GM12878 (cell line): ENCODE data around the gene DGKI. TPM values are rescaled to one million over a fixed set of nuclear protein-coding genes. Genes with fewer than 3 reads are reported as not detected.

Experiments used
- ATAC-seq: fragments of 200-7000 bp; cut with Tn5 transposase; 3 replicates; pipeline ENCODE4 v1.9.1; 2020; ENCODE audit warnings: mild to moderate bottlenecking, moderate library complexity
- BruUV-seq: library from RNA; stranded (reverse); fragments of 400-500 nt; replicated peaks from 2 replicates; lab custom pipeline; 2021; lab: Mats Ljungman, UMichigan
- CTCF ChIA-PET: fragments of 300-600 bp; sonication (Branson Sonifier 250); formaldehyde crosslinking; extraction: SDS; loops from one replicate; lab custom pipeline; 2021; ENCODE audit warnings: inconsistent platforms; lab: Yijun Ruan, JAX
- POLR2A ChIA-PET: fragments of 350-600 bp; formaldehyde crosslinking; extraction: SDS; loops from one replicate; lab custom pipeline; 2021; ENCODE audit warnings: inconsistent platforms; lab: Charles Lee
- RAD21 ChIA-PET: fragments of 300-600 bp; sonication (Branson Sonifier 250); formaldehyde crosslinking; loops from one replicate; lab custom pipeline; 2023; ENCODE audit warnings: antibody characterized with exemption; ENCODE audit not compliant: unreplicated experiment; lab: Charles Lee
- SMC1A ChIA-PET: fragments of 300-600 bp; sonication (Branson Sonifier 250); formaldehyde crosslinking; loops from one replicate; lab custom pipeline; 2023; ENCODE audit not compliant: unreplicated experiment, uncharacterized antibody; lab: Charles Lee
- DNase-seq: peaks from one replicate; pipeline ENCODE4 v3.0.0-alpha.2; 2011; ENCODE audit warnings: low read depth, low spot score
- FAIRE-seq: peaks from 3 replicates; lab custom pipeline; 2011; peaks lifted over from hg19 to GRCh38; lab: Jason Lieb, UNC
- H2AFZ ChIP-seq: 2 replicates; pipeline ENCODE4 v1.6.0; 2011; ENCODE audit warnings: low read depth, low read length, control low read depth; ENCODE audit not compliant: control insufficient read depth
- H3K27ac ChIP-seq: 2 replicates; pipeline ENCODE4 v1.5.1; 2011; ENCODE audit warnings: control low read depth; ENCODE audit not compliant: control insufficient read depth, insufficient read depth
- H3K27me3 ChIP-seq, 2 experiments: replicated peaks in 1 of 2; 2 replicates each; pipeline versions ENCODE4 v1.6.0 to v1.6.1; 2011; ENCODE audit warnings: low read length in 1 of 2; ENCODE audit not compliant: control insufficient read depth in 2 of 2, insufficient read depth in 2 of 2
- H3K36me3 ChIP-seq, 2 experiments: 2 replicates each; pipeline ENCODE4 v1.5.1; 2011; ENCODE audit warnings: low read length in 1 of 2; ENCODE audit not compliant: control insufficient read depth in 2 of 2, insufficient read depth in 2 of 2
- H3K4me1 ChIP-seq: 2 replicates; pipeline ENCODE4 v1.6.1; 2011; ENCODE audit warnings: mild to moderate bottlenecking, low read length, moderate library complexity, mixed read lengths; ENCODE audit not compliant: control insufficient read depth, insufficient read depth
- H3K4me2 ChIP-seq: 2 replicates; pipeline ENCODE4 v1.6.0; 2011; ENCODE audit warnings: control low read depth; ENCODE audit not compliant: control insufficient read depth, insufficient read depth
- H3K4me3 ChIP-seq: fragments of 200-600 bp; sonication (generic); 2 replicates; pipeline ENCODE4 v1.5.1; 2016
- H3K79me2 ChIP-seq: 2 replicates; pipeline ENCODE4 v1.6.0; 2011; ENCODE audit warnings: low read length; ENCODE audit not compliant: control insufficient read depth, insufficient read depth
- H3K9ac ChIP-seq: 2 replicates; pipeline ENCODE4 v1.8.0; 2011; ENCODE audit warnings: low read length, control low read depth, mixed read lengths; ENCODE audit not compliant: control insufficient read depth, insufficient read depth
- H3K9me3 ChIP-seq: replicated peaks from 3 replicates; pipeline ENCODE4 v1.5.1; 2011; ENCODE audit warnings: mild to moderate bottlenecking, low read length; ENCODE audit not compliant: control insufficient read depth, insufficient read depth
- H4K20me1 ChIP-seq: 2 replicates; pipeline ENCODE4 v1.6.0; 2011; ENCODE audit not compliant: control insufficient read depth, insufficient read depth
- BMI1 ChIP-seq: fragments of 450-650 bp; IDR thresholded peaks from 2 replicates; pipeline ENCODE4 v1.6.1; 2016; ENCODE audit warnings: mild to moderate bottlenecking, moderate library complexity, borderline replicate concordance
- HDAC2 ChIP-seq: fragments of 200-600 bp; sonication (generic); IDR thresholded peaks from 2 replicates; pipeline ENCODE4 v1.6.1; 2017
- KLF5 ChIP-seq: fragments of 450-650 bp; IDR thresholded peaks from 2 replicates; pipeline ENCODE4 v1.6.1; 2014; ENCODE audit warnings: mild to moderate bottlenecking; ENCODE audit not compliant: partially characterized antibody
- LARP7 ChIP-seq: fragments of 450-650 bp; IDR thresholded peaks from 2 replicates; pipeline ENCODE4 v1.6.1; 2017; ENCODE audit warnings: mild to moderate bottlenecking
- MXI1 ChIP-seq: fragments of 150-350 bp; IDR thresholded peaks from 2 replicates; pipeline ENCODE4 v1.6.1; 2011; ENCODE audit warnings: low read depth, mild to moderate bottlenecking, inconsistent platforms, low read length, improper control_type of control experiment
- NKRF ChIP-seq: fragments of 450-650 bp; conservative IDR thresholded peaks from 2 replicates; pipeline ENCODE4 v1.6.1; 2017; ENCODE audit warnings: mild to moderate bottlenecking, moderate library complexity
- POLR2AphosphoS2 ChIP-seq: IDR thresholded peaks from 2 replicates; pipeline ENCODE4 v1.6.1; 2011; ENCODE audit warnings: low read depth, mild to moderate bottlenecking, low read length, improper control_type of control experiment, moderate library complexity
- PRDM15 ChIP-seq: fragments of 450-650 bp; formaldehyde crosslinking; IDR thresholded peaks from 2 replicates; pipeline ENCODE4 v1.4.0; 2020; ENCODE audit warnings: mild to moderate bottlenecking, moderate library complexity
- REST ChIP-seq: IDR thresholded peaks from 2 replicates; pipeline ENCODE4 v1.6.1; 2012; ENCODE audit warnings: mild to moderate bottlenecking, low read depth, low read length
- SUPT20H ChIP-seq: IDR thresholded peaks from 2 replicates; pipeline ENCODE4 v1.6.1; 2011; ENCODE audit warnings: low read depth, mild to moderate bottlenecking, low read length, moderate library complexity, borderline replicate concordance; ENCODE audit not compliant: control insufficient read depth
- WGBS: methylation state at CpG from one replicate; pipeline ENCODE4 v1.1.6; 2016; ENCODE audit warnings: low lambda C conversion rate; ENCODE audit not compliant: insufficient replicate concordance, insufficient coverage; ENCODE audit errors: missing lambda C conversion rate; 5-methylcytosine and 5-hydroxymethylcytosine counted together
- in situ Hi-C: fragments of 300-500 bp; cut with MboI; formaldehyde crosslinking; loops from 9 replicates; pipeline ENCODE4 v1.14.3; 2018; ENCODE audit warnings: mixed read lengths
- intact Hi-C: fragments of 100-400 bp; cut with micrococcal nuclease; formaldehyde crosslinking; loops from one replicate; pipeline ENCODE4 v1.14.2; 2022; ENCODE audit not compliant: unreplicated experiment
- polyA plus RNA-seq, 11 experiments: library from polyadenylated mRNA; depleted of rRNA in 4 of 11; unstranded in 6 of 11; stranded (reverse) in 5 of 11; fragments of >200 nt; fragmentation: Nextera tagmentation in 4 of 11; fragmentation: Illumina TruSeq in 1 of 11; extraction: Ambion mirVana in 4 of 11; extraction: Trizol in 1 of 11; gene quantifications; 1 replicate in 1 of 11; 2 replicates in 10 of 11; pipeline versions ENCODE4 v1.2.1 to v1.2.3, GENCODE V29; 2011 to 2016; ENCODE audit warnings: inconsistent platforms in 2 of 11, missing spikeins in 2 of 11, low read depth in 1 of 11
- total RNA-seq, 4 experiments: library from RNA; depleted of rRNA in 3 of 4; stranded (reverse); fragments of >200 nt in 3 of 4; fragmentation: Illumina TruSeq in 1 of 4; extraction: Trizol in 1 of 4; gene quantifications; 2 replicates each; pipeline versions ENCODE4 v1.2.1 to v1.2.3, GENCODE V29; 2013 to 2021

The DGKI gene
- total and polyA plus RNA-seq, 10 of the 15 experiments (the other 5 are each of a cell fraction or from before 2014, with no cell fraction given) = 10.4 to 37.1 (median 22.1) TPM

DNA sequence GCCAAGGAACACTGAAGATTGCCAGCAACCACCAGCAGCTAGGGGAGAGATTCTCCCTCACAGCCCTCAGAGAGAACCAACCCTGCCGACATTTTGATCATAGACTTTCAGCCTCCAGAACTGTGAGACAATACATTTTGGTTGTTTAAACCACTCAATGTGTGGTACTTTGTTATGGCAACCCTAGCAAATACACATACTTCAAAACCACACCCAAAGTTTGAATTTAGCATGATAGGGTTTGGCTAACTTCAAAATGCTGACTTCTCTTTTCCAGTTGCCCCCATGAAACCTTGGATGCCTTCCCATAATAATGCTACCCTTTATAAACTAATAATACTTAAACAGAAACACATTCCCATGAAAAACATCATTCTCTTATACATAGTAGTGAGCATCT is 149.8 kb downstream of the DGKI start (continued):
- TF ChIP-seq PRDM15 (CRISPR knock-in tag) (no peak), HDAC2 (no peak), LARP7 (no peak), BMI1 (no peak), NKRF (no peak)

DNA sequence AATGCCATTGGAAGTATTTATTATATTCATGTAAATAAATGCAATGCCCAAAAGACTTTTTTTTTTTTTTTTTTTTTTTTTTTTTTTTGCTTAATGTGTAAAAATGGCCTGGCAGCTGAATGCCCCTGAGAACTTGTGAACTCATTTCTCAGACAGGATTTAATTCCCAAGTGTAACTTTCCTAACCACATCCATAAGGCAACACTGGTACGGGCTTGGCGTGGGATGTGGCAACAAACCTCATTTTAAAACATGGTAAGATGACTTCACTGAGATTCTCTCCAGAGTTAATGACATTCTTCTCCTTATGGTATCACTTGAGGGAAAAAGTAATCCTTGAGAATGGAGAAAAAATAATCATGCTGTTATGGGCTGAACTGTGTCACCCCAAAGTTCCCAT is 150.4 kb downstream of the DGKI start:
- Histone ChIP-seq H3K4me1 (no peaks in the 10 kb centered on the region), H3K27ac (no peak overlapping the region), H3K9ac (no peak overlapping the region), H3K36me3 (no peaks in the 10 kb centered on the region), H3K9me3 (no peaks in the 10 kb centered on the region)
- BruUV-seq = no TSS peak
- FAIRE-seq (no peak), DNase-seq (no peak)
- WGBS = 87% methylated on average over 2 of the region's 2 CpGs
- intact Hi-C loops = no loop called here
- TF ChIP-seq KLF5 (no peak), POLR2AphosphoS2 (no peak), REST (no peak), LARP7 (no peak), MXI1 (no peak), SUPT20H (no peak)
- TF ChIP-seq, all 136 proteins: peak for 0
- no peak overlapping the region for H2AFZ ChIP-seq
- CTCF ChIA-PET = interaction anchor here (1.0 to 1.1 kb wide), 2 partner anchors 17 to 22 kb away, joined by 3 to 4 read pairs; no protein-coding TSS in a partner anchor
- ATAC-seq = no peak
- POLR2A ChIA-PET = interaction anchor here (1.1 kb wide), 1 partner anchor 21 kb away, joined by 4 read pairs; no protein-coding TSS in a partner anchor
- no peaks in the 10 kb centered on the region for H3K27me3 ChIP-seq
- RAD21 ChIA-PET = interaction anchor here (1.2 to 3.8 kb wide), 3 partner anchors 20 to 40 kb away, joined by 3 to 30 read pairs (median 14); no protein-coding TSS in a partner anchor
- no peak overlapping the region for H3K4me2 ChIP-seq
- in situ Hi-C loops = no loop called here
- H4K20me1 ChIP-seq = no peaks in the 10 kb centered on the region
- SMC1A ChIA-PET = interaction anchor here (1.1 to 3.4 kb wide), 4 partner anchors 8 to 27 kb away, joined by 3 to 35 read pairs (median 6); no protein-coding TSS in a partner anchor
- no peaks in the 10 kb centered on the region for H3K79me2 ChIP-seq
- no peak overlapping the region for H3K4me3 ChIP-seq
